Non-pigmented ciliary epithelial cell (primary cell): ENCODE measurements around the gene TMPRSS4.

Experiments used
- DNase-seq: peaks from one replicate; pipeline ENCODE4 v3.0.0-alpha.2; 2010; ENCODE audit warnings: low read depth

TMPRSS4 gene

GRCh38 chr11:118080296-118080695 is 3.4 kb downstream of the TMPRSS4 start:
- DNase-seq: no peak

GRCh38 chr11:118081241-118081958 is 4.5 kb downstream of the TMPRSS4 start:
- DNase-seq: no peak

- DNase-seq: no peak
These were observed 6.1 kb downstream of the TMPRSS4 start for GRCh38 chr11:118082880-118083552.

- DNase-seq: no peak
These were observed 7.4 kb downstream of the TMPRSS4 start for GRCh38 chr11:118084247-118084646.

GRCh38 chr11:118084656-118085055 is 7.8 kb downstream of the TMPRSS4 start:
- DNase-seq: no peak

GRCh38 chr11:118086913-118087768 is 10.3 kb downstream of the TMPRSS4 start, which contains the start of gene SMIM35:
Gene SMIM35, minus strand, starts transcription at chr11:118086963. Its CDS starts 206 bp downstream, at chr11:118086757.
- no peak for DNase-seq

- no peak for DNase-seq
These were observed 11.1 kb downstream of the TMPRSS4 start for GRCh38 chr11:118087931-118088330.

- DNase-seq: no peak
These were observed 11.7 kb downstream of the TMPRSS4 start for GRCh38 chr11:118088531-118088930.

GRCh38 chr11:118090545-118091162 is 13.8 kb downstream of the TMPRSS4 start:
- DNase-seq: no peak

- DNase-seq: no peak
These were observed 14.8 kb downstream of the TMPRSS4 start for GRCh38 chr11:118091690-118092089.

- no peak for DNase-seq
These were observed 16.2 kb downstream of the TMPRSS4 start for GRCh38 chr11:118092907-118093571.

- DNase-seq: no peak
These were observed 18.6 kb downstream of the TMPRSS4 start for GRCh38 chr11:118095493-118095892.

GRCh38 chr11:118095967-118096367 is 19.1 kb downstream of the TMPRSS4 start:
- DNase-seq: no peak

GRCh38 chr11:118098996-118099837 is 22.3 kb downstream of the TMPRSS4 start:
- no peak for DNase-seq

GRCh38 chr11:118099838-118100556 is 23.1 kb downstream of the TMPRSS4 start:
- no peak for DNase-seq

- no peak for DNase-seq
These were observed 23.9 kb downstream of the TMPRSS4 start for GRCh38 chr11:118100691-118101232.

GRCh38 chr11:118102721-118103261 is 25.9 kb downstream of the TMPRSS4 start:
- no peak for DNase-seq

GRCh38 chr11:118104491-118104890 is 27.6 kb downstream of the TMPRSS4 start:
- no peak for DNase-seq

GRCh38 chr11:118105657-118106305 is 28.9 kb downstream of the TMPRSS4 start:
- no peak for DNase-seq
